SK-N-SH (cell line): ENCODE results near the gene GPR173. TPM values are rescaled to one million over a fixed set of nuclear protein-coding genes. Genes with fewer than 3 reads are reported as not detected.
A peak's percentile ranks its signal among the peaks of the same experiment; 100 is the strongest.

Experiments
- CTCF ChIA-PET: fragments of 300-600, 350-600 bp; formaldehyde crosslinking; extraction: SDS; loops from one replicate; lab custom pipeline; 2021; lab: Yijun Ruan, JAX
- POLR2A ChIA-PET: fragments of 350-600 bp; sonication (Branson Sonifier 250); formaldehyde crosslinking; extraction: SDS; loops from one replicate; lab custom pipeline; 2020; ENCODE audit warnings: antibody characterized with exemption, inconsistent platforms; lab: Yijun Ruan, JAX
- DNase-seq: peaks from one replicate; pipeline ENCODE4 v3.0.0; 2012
- H2AFZ ChIP-seq: fragments of 200-600 bp; sonication (generic); 2 replicates; pipeline ENCODE4 v1.8.1; 2016; ENCODE audit warnings: antibody characterized with exemption, mild to moderate bottlenecking, low read depth
- H3F3A ChIP-seq: fragments of 200-600 bp; sonication (generic); replicated peaks from 2 replicates; pipeline ENCODE3; 2016; ENCODE audit warnings: antibody characterized with exemption, mild to moderate bottlenecking; ENCODE audit not compliant: insufficient read depth
- H3K27ac ChIP-seq, 2 experiments: fragments of 200-500 bp in 1 of 2; fragments of 200-600 bp in 1 of 2; sonication (Bioruptor generic) in 1 of 2; sonication (generic), shearing (Covaris generic) in 1 of 2; 2 replicates each; pipeline versions ENCODE4 v1.5.1 to v1.6.1; 2014 to 2016; ENCODE audit warnings: low read depth in 2 of 2, inconsistent platforms in 1 of 2, low read length in 1 of 2, mild to moderate bottlenecking in 1 of 2, mixed read lengths in 1 of 2
- H3K27me3 ChIP-seq: fragments of 200-600 bp; sonication (generic), shearing (Covaris generic); 2 replicates; pipeline ENCODE4 v1.6.1; 2016; ENCODE audit warnings: mixed run types; ENCODE audit not compliant: insufficient read depth
- H3K36me3 ChIP-seq, 2 experiments: fragments of 200-500 bp in 1 of 2; fragments of 200-600 bp in 1 of 2; sonication (Bioruptor generic) in 1 of 2; sonication (generic) in 1 of 2; replicated peaks in 1 of 2; 2 replicates each; pipeline versions ENCODE3 to v1.5.1; 2014 to 2016; ENCODE audit warnings: low read length in 1 of 2, mild to moderate bottlenecking in 1 of 2; ENCODE audit not compliant: insufficient read depth in 2 of 2, control insufficient read depth in 1 of 2
- H3K4me1 ChIP-seq, 2 experiments: fragments of 200-500 bp in 1 of 2; fragments of 200-600 bp in 1 of 2; sonication (Bioruptor generic) in 1 of 2; sonication (generic), shearing (Covaris generic) in 1 of 2; 2 replicates each; pipeline versions ENCODE4 v1.5.1 to v1.6.1; 2014 to 2016; ENCODE audit warnings: low read depth in 1 of 2, low read length in 1 of 2, mixed run types in 1 of 2; ENCODE audit not compliant: insufficient read depth in 2 of 2, control insufficient read depth in 1 of 2
- H3K4me2 ChIP-seq: fragments of 200-600 bp; sonication (generic), shearing (Covaris generic); 2 replicates; pipeline ENCODE4 v1.6.1; 2017; ENCODE audit warnings: mixed run types
- H3K4me3 ChIP-seq, 2 experiments: fragments of 200-500 bp in 1 of 2; fragments of 200-600 bp in 1 of 2; sonication (Bioruptor generic) in 1 of 2; sonication (generic), shearing (Covaris generic) in 1 of 2; 2 replicates each; pipeline versions ENCODE4 v1.5.1 to v1.8.1; 2014 to 2016; ENCODE audit warnings: low read depth in 2 of 2, inconsistent platforms in 1 of 2, low read length in 1 of 2, mild to moderate bottlenecking in 1 of 2, mixed read lengths in 1 of 2, moderate library complexity in 1 of 2
- H3K79me2 ChIP-seq: fragments of 200-600 bp; sonication (generic); 2 replicates; pipeline ENCODE4 v1.8.1; 2017; ENCODE audit warnings: mild to moderate bottlenecking; ENCODE audit not compliant: insufficient read depth
- H3K9ac ChIP-seq: fragments of 200-600 bp; sonication (generic); 2 replicates; pipeline ENCODE4 v1.6.1; 2017; ENCODE audit warnings: mixed run types
- H3K9me2 ChIP-seq: fragments of 200-600 bp; sonication (generic); 2 replicates; pipeline ENCODE4 v1.6.1; 2017; ENCODE audit warnings: mixed run types
- H3K9me3 ChIP-seq: fragments of 200-600 bp; sonication (generic); 2 replicates; pipeline ENCODE4 v1.6.1; 2017; ENCODE audit warnings: mixed run types, mild to moderate bottlenecking, moderate library complexity
- H4K20me1 ChIP-seq: fragments of 200-600 bp; sonication (generic); 2 replicates; pipeline ENCODE4 v1.6.1; 2017; ENCODE audit warnings: mild to moderate bottlenecking, mixed run types; ENCODE audit not compliant: insufficient read depth
- CHD2 ChIP-seq: fragments of 150-350 bp; IDR thresholded peaks from 2 replicates; pipeline ENCODE4 v1.6.1; 2018; ENCODE audit warnings: low read length; ENCODE audit not compliant: partially characterized antibody
- ELF1 ChIP-seq: IDR thresholded peaks from 2 replicates; pipeline ENCODE4 v1.4.0; 2012
- EP300 ChIP-seq, 2 experiments: IDR thresholded peaks; 2 replicates each; pipeline versions ENCODE4 v1.4.0 to v1.6.1; 2012; ENCODE audit warnings: borderline replicate concordance in 1 of 2, low read depth in 1 of 2, low read length in 1 of 2
- EZH2phosphoT487 ChIP-seq: fragments of 200-600 bp; sonication (generic); IDR thresholded peaks from 2 replicates; pipeline ENCODE4 v1.6.1; 2017; ENCODE audit warnings: low read depth, mixed run types, mild to moderate bottlenecking, antibody characterized with exemption, moderate library complexity, borderline replicate concordance
- FOXJ3 ChIP-seq: sonication (generic); formaldehyde crosslinking; IDR thresholded peaks from 2 replicates; pipeline ENCODE4 v1.5.1; 2020; ENCODE audit warnings: mild to moderate bottlenecking, missing genetic modification reagents
- IRF3 ChIP-seq: fragments of 150-350 bp; IDR thresholded peaks from 2 replicates; pipeline ENCODE4 v1.6.1; 2016; ENCODE audit warnings: mild to moderate bottlenecking, low read depth, low read length
- JUND ChIP-seq: IDR thresholded peaks from 2 replicates; pipeline ENCODE4 v1.4.0; 2012
- MAX ChIP-seq: IDR thresholded peaks from 2 replicates; pipeline ENCODE4 v1.4.0; 2012; ENCODE audit warnings: low read depth
- PBX3 ChIP-seq: IDR thresholded peaks from 2 replicates; pipeline ENCODE4; 2012
- POLR2AphosphoS5 ChIP-seq: IDR thresholded peaks from 2 replicates; pipeline ENCODE4 v1.6.1; 2012; ENCODE audit warnings: low read depth, low read length
- RAD21 ChIP-seq: IDR thresholded peaks from 2 replicates; pipeline ENCODE4 v1.6.1; 2012; ENCODE audit warnings: mild to moderate bottlenecking, low read length
- RCOR1 ChIP-seq: fragments of 150-350 bp; IDR thresholded peaks from 2 replicates; pipeline ENCODE4 v1.6.1; 2017; ENCODE audit warnings: antibody characterized with exemption, low read length
- REST ChIP-seq: IDR thresholded peaks from 2 replicates; pipeline ENCODE4 v1.6.1; 2012; ENCODE audit warnings: mild to moderate bottlenecking, low read depth, low read length, moderate library complexity
- RXRA ChIP-seq: IDR thresholded peaks from 2 replicates; pipeline ENCODE4 v1.4.0; 2012; ENCODE audit warnings: low read depth, mild to moderate bottlenecking, borderline replicate concordance
- SMC3 ChIP-seq: IDR thresholded peaks from 2 replicates; pipeline ENCODE4 v1.6.1; 2012; ENCODE audit warnings: low read depth, low read length, improper control_type of control experiment
- TAF1 ChIP-seq: IDR thresholded peaks from 2 replicates; pipeline ENCODE4 v1.6.1; 2012; ENCODE audit warnings: low read depth, mild to moderate bottlenecking, low read length, moderate library complexity, borderline replicate concordance
- TCF12 ChIP-seq: IDR thresholded peaks from 2 replicates; pipeline ENCODE4 v1.4.0; 2012
- USF2 ChIP-seq: fragments of 150-350 bp; IDR thresholded peaks from 2 replicates; pipeline ENCODE4 v1.6.1; 2017; ENCODE audit warnings: antibody characterized with exemption, low read length, low read depth, borderline replicate concordance
- WGBS: methylation state at CpG from one replicate; pipeline ENCODE4 v1.1.6; 2017; ENCODE audit warnings: low lambda C conversion rate; 5-methylcytosine and 5-hydroxymethylcytosine counted together
- polyA plus RNA-seq, 3 experiments: library from polyadenylated mRNA; depleted of rRNA; stranded (reverse); fragments of >200 nt; gene quantifications; 2 replicates each; pipeline ENCODE4 v1.2.3, GENCODE V29; 2012

The GPR173 gene
- polyA plus RNA-seq, 1 of the 3 experiments (the other 2 are of a cell fraction): 5.8 TPM

- TF ChIP-seq IRF3: no peak
- TF ChIP-seq EP300 (IDR thresholded peaks at IDR 0.05; ENCODE audit: borderline replicate concordance in 1 of 2, low read depth in 1 of 2, low read length in 1 of 2): no peak
- no peak for TF ChIP-seq FOXJ3 (CRISPR knock-in tag)
Observed at GRCh38 chrX:53115550-53115874, 66.9 kb downstream of the GPR173 start (continued).

- H3F3A ChIP-seq: no peaks in the 10 kb centered on the region
- H3K4me1 ChIP-seq: no peaks in the 10 kb centered on the region
- no peak overlapping the region for H3K9ac ChIP-seq
- no peak for DNase-seq
- H3K27me3 ChIP-seq: no peaks in the 10 kb centered on the region
- H3K9me3 ChIP-seq: no peaks in the 10 kb centered on the region
- no peak overlapping the region; the same call in 1 of the 2 replicates for H3K4me2 ChIP-seq
- no peaks in the 10 kb centered on the region for H3K79me2 ChIP-seq
- TF ChIP-seq PBX3: no peak
- no peak for TF ChIP-seq ELF1
- no peak for TF ChIP-seq TAF1
- no peak for TF ChIP-seq TCF12
- no peak for TF ChIP-seq SMC3
- no peak for TF ChIP-seq RXRA
- no peak for TF ChIP-seq POLR2AphosphoS5
- no peak for TF ChIP-seq JUND
- no peak for TF ChIP-seq CHD2
- no peak for TF ChIP-seq MAX
- TF ChIP-seq RCOR1: no peak
- TF ChIP-seq RAD21: no peak
- TF ChIP-seq EZH2phosphoT487: no peak
- no peak for TF ChIP-seq USF2
- no peak for TF ChIP-seq REST
- no peaks in the 10 kb centered on the region for H3K9me2 ChIP-seq
- ChIA-PET POLR2A (no interaction called here), CTCF (no interaction called here)
- no peak overlapping the region for H3K27ac ChIP-seq
- no peaks in the 10 kb centered on the region for H4K20me1 ChIP-seq
- H3K36me3 ChIP-seq: no peaks in the 10 kb centered on the region
- WGBS: 65% methylated on average over 3 of the region's 3 CpGs
- 0 out of 4 replicates have a peak overlapping the region, but pooled peaks of 1 of the 2 experiments have one; percentile 3 for H3K4me3 ChIP-seq
- H2AFZ ChIP-seq: no peak overlapping the region
Observed at GRCh38 chrX:53116101-53116500, 67.5 kb downstream of the GPR173 start.
